Activated naive CD4-positive, alpha-beta T cell (primary cell): Measurements from ENCODE around the gene DYNLT2B.
"Not testable (repeated sequence)": the region's sequence is repeated elsewhere in the genome, so short reads cannot be mapped to it uniquely, and the experiment has no call there.

ENCODE experiments used
- DNase-seq, 4 experiments: peaks; one replicate each; lab custom pipeline; 2025; lab: John Stamatoyannopoulos, UW

The DYNLT2B gene

GRCh38 chr3:196270499-196270898 is 47.5 kb downstream of the DYNLT2B start:
- DNase-seq: no peak

GRCh38 chr3:196268284-196269163 is 49.5 kb downstream of the DYNLT2B start:
- DNase-seq: no peak

GRCh38 chr3:196263819-196264218 is 54.2 kb downstream of the DYNLT2B start:
- DNase-seq: no peak

GRCh38 chr3:196260784-196261183 is 57.3 kb downstream of the DYNLT2B start:
- no peak for DNase-seq

- no peak for DNase-seq
Measured at GRCh38 chr3:196255776-196256175, 62.3 kb downstream of the DYNLT2B start.

- DNase-seq: no peak
Measured at GRCh38 chr3:196254376-196255283, 63.4 kb downstream of the DYNLT2B start.

GRCh38 chr3:196251918-196252317 is 66.1 kb downstream of the DYNLT2B start:
- DNase-seq: no peak

- no peak for DNase-seq
Measured at GRCh38 chr3:196246612-196247308, 71.3 kb downstream of the DYNLT2B start.

- DNase-seq: not testable (repeated sequence)
Measured at GRCh38 chr3:196244166-196244565, 73.9 kb downstream of the DYNLT2B start.

- DNase-seq: no peak
Measured at GRCh38 chr3:196241704-196242103, 76.3 kb downstream of the DYNLT2B start.
